Cardiac fibroblast (primary cell): Measurements from ENCODE around the gene SRSF1.
A peak's percentile ranks its signal among the peaks of the same experiment; 100 is the strongest.

ENCODE experiments used
- DNase-seq, 2 donors: peaks; one replicate each; pipeline versions ENCODE4 v3.0.0 to v3.0.0-alpha.2; 2010; ENCODE audit warnings: low read depth in 2 of 2
- H3K4me3 ChIP-seq, 2 donors: replicated peaks in 1 of 2; 1 replicate in 1 of 2; 2 replicates in 1 of 2; pipeline ENCODE4 v1.5.1; 2011; ENCODE audit warnings: low read depth in 2 of 2, low read length in 2 of 2, mild to moderate bottlenecking in 2 of 2, moderate library complexity in 1 of 2
- TF ChIP-seq, protein P1 (sequence below): IDR thresholded peaks from one replicate; pipeline ENCODE4 v1.5.1; 2011; ENCODE audit warnings: low read depth, mild to moderate bottlenecking, low read length, inconsistent platforms

The SRSF1 gene

GRCh38 chr17:57988301-57989250, 18.5 kb downstream of the SRSF1 start:
- DNase-seq, result peak; percentile 64 to 70
- TF ChIP-seq, protein P1, sequence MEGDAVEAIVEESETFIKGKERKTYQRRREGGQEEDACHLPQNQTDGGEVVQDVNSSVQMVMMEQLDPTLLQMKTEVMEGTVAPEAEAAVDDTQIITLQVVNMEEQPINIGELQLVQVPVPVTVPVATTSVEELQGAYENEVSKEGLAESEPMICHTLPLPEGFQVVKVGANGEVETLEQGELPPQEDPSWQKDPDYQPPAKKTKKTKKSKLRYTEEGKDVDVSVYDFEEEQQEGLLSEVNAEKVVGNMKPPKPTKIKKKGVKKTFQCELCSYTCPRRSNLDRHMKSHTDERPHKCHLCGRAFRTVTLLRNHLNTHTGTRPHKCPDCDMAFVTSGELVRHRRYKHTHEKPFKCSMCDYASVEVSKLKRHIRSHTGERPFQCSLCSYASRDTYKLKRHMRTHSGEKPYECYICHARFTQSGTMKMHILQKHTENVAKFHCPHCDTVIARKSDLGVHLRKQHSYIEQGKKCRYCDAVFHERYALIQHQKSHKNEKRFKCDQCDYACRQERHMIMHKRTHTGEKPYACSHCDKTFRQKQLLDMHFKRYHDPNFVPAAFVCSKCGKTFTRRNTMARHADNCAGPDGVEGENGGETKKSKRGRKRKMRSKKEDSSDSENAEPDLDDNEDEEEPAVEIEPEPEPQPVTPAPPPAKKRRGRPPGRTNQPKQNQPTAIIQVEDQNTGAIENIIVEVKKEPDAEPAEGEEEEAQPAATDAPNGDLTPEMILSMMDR, result no peak
- H3K4me3 ChIP-seq, result peak overlapping the region; percentile 56 to 77

GRCh38 chr17:57987581-57988300, 19.3 kb downstream of the SRSF1 start, which contains the start of gene VEZF1:
Gene VEZF1 (minus strand): TSS chr17:57988254. CDS start chr17:57988111, 143 bp downstream.
- DNase-seq, result peak; percentile 58 to 75
- TF ChIP-seq, protein P1, result no peak
- peak within 1 kb of the TSS; percentile 59 to 77 for H3K4me3 ChIP-seq

- peak; percentile 78 to 82 for DNase-seq
- TF ChIP-seq, protein P1, result no peak
- peak overlapping the region; percentile 59 to 77 for H3K4me3 ChIP-seq
These were observed 20.0 kb downstream of the SRSF1 start for GRCh38 chr17:57986841-57987580.

DNA sequence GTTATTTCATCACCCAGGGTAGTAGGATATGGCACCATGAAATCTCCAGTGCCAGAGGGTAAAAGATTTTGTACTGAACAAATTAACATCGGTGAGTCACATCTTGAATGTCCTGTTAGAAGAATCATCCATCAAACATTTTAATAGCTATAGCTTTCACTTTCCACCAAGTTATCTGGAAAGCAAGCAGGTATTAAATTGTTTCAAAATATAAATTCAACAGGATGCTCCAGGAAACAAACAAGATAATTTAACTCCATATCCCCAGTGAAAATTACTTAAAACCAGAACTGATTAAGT, 21.4 kb downstream of the SRSF1 start:
- no peak overlapping the region for H3K4me3 ChIP-seq
- TF ChIP-seq, protein P1, result no peak
- DNase-seq, result peak; percentile 33 to 44

- TF ChIP-seq, protein P1, result no peak
- no peak for DNase-seq
- H3K4me3 ChIP-seq, result no peak overlapping the region
These were observed 21.9 kb downstream of the SRSF1 start for GRCh38 chr17:57984936-57985674.

DNA sequence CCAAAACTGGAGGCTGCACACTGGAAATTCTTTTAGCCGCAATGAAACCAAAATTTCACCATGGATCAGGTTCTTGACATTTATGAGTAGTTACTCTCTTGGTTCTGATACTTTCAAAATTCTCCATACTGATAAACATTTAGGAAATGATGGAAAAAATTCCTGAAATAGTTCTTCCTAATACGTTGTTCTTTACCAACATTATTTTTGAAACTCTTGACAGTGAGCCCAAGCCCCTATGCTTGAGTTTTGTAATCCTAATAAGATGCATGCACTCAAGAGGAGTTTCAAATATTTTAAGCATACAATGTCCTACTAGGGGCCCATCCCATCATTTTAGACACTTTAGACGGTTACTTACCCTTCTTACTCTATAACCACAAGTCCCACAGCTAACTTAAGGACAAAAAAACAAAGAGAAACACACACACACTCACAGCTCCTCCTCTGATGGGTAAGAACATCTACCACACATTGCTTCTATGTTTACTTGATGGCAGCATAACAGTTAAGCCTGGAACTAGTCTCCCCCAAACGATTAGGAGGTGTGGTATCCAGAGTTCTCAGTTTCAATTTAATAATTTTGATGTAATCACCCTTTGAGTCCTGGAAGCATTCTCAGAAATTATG, 22.7 kb downstream of the SRSF1 start:
- H3K4me3 ChIP-seq, result no peak overlapping the region
- TF ChIP-seq, protein P1, result no peak
- DNase-seq, result peak in 1 of 2 donors; percentile 47
